Parathyroid adenoma (tissue), 2 donors: ENCODE results near the gene AGPAT4.

Experiments used
- H2AFZ ChIP-seq: fragments of 300-600 bp; sonication (generic); one replicate; pipeline ENCODE4 v1.7.0; 2017; ENCODE audit warnings: antibody characterized with exemption, mild to moderate bottlenecking
- H3K27ac ChIP-seq: fragments of 300-600 bp; sonication (generic); one replicate; pipeline ENCODE4 v1.7.0; 2017
- H3K27me3 ChIP-seq: fragments of 300-600 bp; sonication (generic); one replicate; pipeline ENCODE4 v1.7.0; 2017; ENCODE audit warnings: low read length; ENCODE audit not compliant: control insufficient read depth, insufficient read depth
- H3K36me3 ChIP-seq: fragments of 300-600 bp; sonication (generic); one replicate; pipeline ENCODE4 v1.7.0; 2017; ENCODE audit warnings: low read length; ENCODE audit not compliant: control insufficient read depth, insufficient read depth
- H3K4me1 ChIP-seq: fragments of 300-600 bp; sonication (generic); one replicate; pipeline ENCODE4 v1.7.0; 2017; ENCODE audit warnings: control low read depth
- H3K4me2 ChIP-seq: fragments of 300-600 bp; sonication (generic); one replicate; pipeline ENCODE4 v1.7.0; 2017; ENCODE audit warnings: low read length
- H3K4me3 ChIP-seq: fragments of 300-600 bp; sonication (generic); one replicate; pipeline ENCODE4 v1.7.0; 2017; ENCODE audit warnings: low read depth, low read length
- H3K79me2 ChIP-seq: fragments of 300-600 bp; sonication (generic); one replicate; pipeline ENCODE4 v1.7.0; 2017; ENCODE audit warnings: control low read depth
- H3K9ac ChIP-seq: fragments of 300-600 bp; sonication (generic); one replicate; pipeline ENCODE4 v1.7.0; 2017; ENCODE audit warnings: mild to moderate bottlenecking
- H3K9me3 ChIP-seq: fragments of 300-600 bp; sonication (generic); one replicate; pipeline ENCODE4 v1.7.0; 2017; ENCODE audit warnings: low read length; ENCODE audit not compliant: control insufficient read depth
- CTCF ChIP-seq: fragments of 300-600 bp; sonication (generic); IDR thresholded peaks from one replicate; pipeline ENCODE4 v1.7.0; 2017; ENCODE audit warnings: antibody characterized with exemption, mild to moderate bottlenecking
- donor health status: primary hyperparathyroidism.

The AGPAT4 gene

DNA sequence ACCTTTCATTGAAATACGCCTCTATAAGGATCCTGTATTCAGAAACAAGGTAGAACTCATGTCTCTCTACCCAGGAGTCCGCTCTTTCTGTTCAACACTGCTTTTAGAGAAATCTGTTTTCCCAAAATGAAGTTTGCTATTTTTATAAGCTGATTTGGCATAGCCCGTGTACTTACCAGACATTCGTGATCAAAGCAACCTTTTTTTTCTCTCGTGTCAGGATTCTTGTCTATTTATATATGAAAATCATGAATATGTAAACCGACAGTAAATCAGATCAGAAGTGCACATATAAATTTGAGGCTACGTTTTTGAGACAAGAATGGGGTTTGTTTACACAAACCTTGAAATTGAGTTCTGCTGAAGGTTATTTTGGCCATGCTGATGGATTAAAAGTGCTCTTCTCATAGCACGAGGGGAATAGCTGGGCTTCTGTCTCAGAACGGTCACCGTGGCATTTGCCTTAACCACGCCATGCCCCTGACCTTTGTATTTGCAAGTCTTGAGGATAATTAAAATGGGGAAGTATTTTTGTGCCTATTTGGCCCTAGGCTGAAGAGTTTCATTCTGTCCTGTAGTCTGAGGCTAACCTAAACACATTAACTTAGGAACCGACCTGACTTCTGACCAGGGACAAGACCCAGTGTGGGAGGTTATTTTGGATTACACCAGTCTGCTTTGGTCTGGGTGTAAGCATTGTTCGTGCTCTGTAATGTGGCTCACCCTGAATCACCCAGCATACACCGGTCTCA lies 163.7 kb downstream of the AGPAT4 start:
- H3K4me1 ChIP-seq = no peaks in the 10 kb centered on the region
- no peaks in the 10 kb centered on the region for H3K27me3 ChIP-seq
- H3K4me3 ChIP-seq = no peak overlapping the region
- H3K9ac ChIP-seq = no peak overlapping the region
- H3K36me3 ChIP-seq = no peaks in the 10 kb centered on the region
- H2AFZ ChIP-seq = no peak overlapping the region
- no peaks in the 10 kb centered on the region for H3K9me3 ChIP-seq
- H3K79me2 ChIP-seq = no peaks in the 10 kb centered on the region
- no peak for TF ChIP-seq CTCF
- no peak overlapping the region for H3K27ac ChIP-seq
- H3K4me2 ChIP-seq = no peak overlapping the region

DNA sequence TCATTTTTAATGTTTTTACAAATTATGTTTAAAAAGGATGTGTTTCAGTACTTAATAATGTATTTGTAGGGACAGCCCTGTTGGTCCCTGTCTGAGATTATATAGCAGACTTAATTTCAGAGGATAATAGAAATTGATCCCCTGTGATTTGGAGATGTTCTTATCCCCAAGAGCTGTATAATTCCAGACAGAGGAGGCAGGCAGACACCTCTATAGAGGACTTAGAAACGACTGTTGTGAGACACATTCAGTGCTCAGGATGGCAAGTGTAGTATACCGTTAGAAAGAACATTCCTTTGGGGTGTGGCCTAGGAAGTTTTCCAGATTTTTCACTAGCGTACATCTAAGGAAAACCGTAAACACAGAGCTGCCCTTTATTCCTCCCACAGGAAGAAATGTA lies 164.5 kb downstream of the AGPAT4 start:
- no peaks in the 10 kb centered on the region for H3K79me2 ChIP-seq
- H3K4me3 ChIP-seq = no peak overlapping the region
- no peak overlapping the region for H3K4me2 ChIP-seq
- no peak overlapping the region for H3K27ac ChIP-seq
- H3K36me3 ChIP-seq = no peaks in the 10 kb centered on the region
- H3K27me3 ChIP-seq = no peaks in the 10 kb centered on the region
- H3K9ac ChIP-seq = no peak overlapping the region
- H3K9me3 ChIP-seq = no peaks in the 10 kb centered on the region
- H3K4me1 ChIP-seq = no peaks in the 10 kb centered on the region
- no peak for TF ChIP-seq CTCF
- H2AFZ ChIP-seq = no peak overlapping the region

- H2AFZ ChIP-seq = no peak overlapping the region
- no peak overlapping the region for H3K4me2 ChIP-seq
- H3K27me3 ChIP-seq = no peaks in the 10 kb centered on the region
- no peak overlapping the region for H3K9ac ChIP-seq
- no peak overlapping the region for H3K27ac ChIP-seq
- TF ChIP-seq CTCF = no peak
- no peaks in the 10 kb centered on the region for H3K79me2 ChIP-seq
- no peak overlapping the region for H3K4me3 ChIP-seq
- no peaks in the 10 kb centered on the region for H3K9me3 ChIP-seq
- no peaks in the 10 kb centered on the region for H3K4me1 ChIP-seq
- H3K36me3 ChIP-seq = no peaks in the 10 kb centered on the region
Measured at GRCh38 chr6:161108916-161109315, 164.9 kb downstream of the AGPAT4 start.

- Histone ChIP-seq H3K9ac (no peak overlapping the region), H3K27ac (no peak overlapping the region), H3K27me3 (no peaks in the 10 kb centered on the region), H3K4me1 (no peaks in the 10 kb centered on the region), H3K36me3 (no peaks in the 10 kb centered on the region), H3K79me2 (no peaks in the 10 kb centered on the region), H3K4me3 (no peak overlapping the region), H3K9me3 (no peaks in the 10 kb centered on the region), H3K4me2 (no peak overlapping the region), H2AFZ (no peak overlapping the region)
- TF ChIP-seq CTCF = no peak
Measured at GRCh38 chr6:161107779-161108730, 165.8 kb downstream of the AGPAT4 start.
